Uterus (tissue), 4 donors: Measurements from ENCODE around the gene GSTT2B. TPM values are rescaled to one million over a fixed set of nuclear protein-coding genes. Genes with fewer than 3 reads are reported as not detected.

Experiments used
- DNase-seq, 2 donors: peaks; one replicate each; pipeline ENCODE4 v3.0.0-alpha.2; 2019 to 2020
- H3K27ac ChIP-seq, 2 donors: fragments of 200-600 bp; sonication (generic); 1 replicate in 1 of 2; 2 replicates in 1 of 2; pipeline ENCODE4 v1.5.1; 2016 to 2018
- H3K27me3 ChIP-seq, 2 donors: fragments of 200-600 bp; sonication (generic); one replicate each; pipeline ENCODE4 v1.5.1; 2018 to 2019; ENCODE audit warnings: control low read depth in 1 of 2
- H3K36me3 ChIP-seq, 2 donors: fragments of 200-600 bp; sonication (generic); one replicate each; pipeline ENCODE4 v1.5.1; 2019; ENCODE audit warnings: control low read depth in 1 of 2
- H3K4me1 ChIP-seq, 2 donors: fragments of 200-600 bp; sonication (generic); one replicate each; pipeline ENCODE4 v1.5.1; 2018 to 2019; ENCODE audit warnings: control low read depth in 1 of 2
- H3K4me3 ChIP-seq, 2 donors: fragments of 200-600 bp; sonication (generic); 1 replicate in 1 of 2; 2 replicates in 1 of 2; pipeline ENCODE4 v1.5.1; 2018 to 2019; ENCODE audit warnings: mild to moderate bottlenecking in 1 of 2
- H3K9me3 ChIP-seq, 2 donors: fragments of 200-600 bp; sonication (generic); one replicate each; pipeline ENCODE4 v1.5.1; 2019; ENCODE audit warnings: control low read depth in 1 of 2
- CTCF ChIP-seq, 4 experiments: fragments of 200-600 bp in 2 of 4; fragments of 450-650 bp in 2 of 4; sonication (generic) in 2 of 4; IDR thresholded peaks; one replicate each; pipeline ENCODE4 v1.5.1; 2016 to 2019; ENCODE audit warnings: antibody characterized with exemption in 4 of 4, mild to moderate bottlenecking in 2 of 4, moderate library complexity in 1 of 4
- POLR2A ChIP-seq, 2 donors: fragments of 450-650 bp; IDR thresholded peaks; one replicate each; pipeline ENCODE4 v1.6.1; 2016; ENCODE audit warnings: antibody characterized with exemption in 2 of 2, mild to moderate bottlenecking in 1 of 2, moderate library complexity in 1 of 2
- intact Hi-C: fragments of 100-400 bp; cut with DNase I; formaldehyde crosslinking; loops from one replicate; pipeline ENCODE4 v1.15.1; 2023; ENCODE audit warnings: low total_unique reads
- total RNA-seq, 4 donors: library from RNA; depleted of rRNA in 3 of 4; stranded (reverse); fragments of >200 nt in 3 of 4; gene quantifications; one replicate each; pipeline versions ENCODE4 v1.1.0 to v1.2.4, GENCODE V29; 2014 to 2023
- donor health status: DM: yes; HTN: yes; CAD: no.

GSTT2B gene
- total RNA-seq, 4 donors from 2014 or later = 2.1 to 7.6 (median 4.9) TPM

GRCh38 chr22:24007253-24008021, 46.4 kb upstream of the GSTT2B start:
- Histone ChIP-seq H3K4me3 (no peak overlapping the region), H3K27ac (no peak overlapping the region), H3K27me3 (no peaks in the 10 kb centered on the region), H3K36me3 (no peaks in the 10 kb centered on the region), H3K4me1 (no peaks in the 10 kb centered on the region), H3K9me3 (no peaks in the 10 kb centered on the region)
- no peak for DNase-seq
- TF ChIP-seq POLR2A (IDR thresholded peaks at IDR 0.05) (no peak), CTCF (IDR thresholded peaks at IDR 0.05) (no peak)
- intact Hi-C loops = no loop called here

- no peak overlapping the region for H3K27ac ChIP-seq
- H3K9me3 ChIP-seq = no peaks in the 10 kb centered on the region
- no peaks in the 10 kb centered on the region for H3K27me3 ChIP-seq
- no peak for DNase-seq
- no peaks in the 10 kb centered on the region for H3K4me1 ChIP-seq
- no peaks in the 10 kb centered on the region for H3K36me3 ChIP-seq
- H3K4me3 ChIP-seq = no peak overlapping the region
- no peak for TF ChIP-seq POLR2A (IDR thresholded peaks at IDR 0.05)
- TF ChIP-seq CTCF (IDR thresholded peaks at IDR 0.05) = no peak
- intact Hi-C loops = no loop called here
Measured at GRCh38 chr22:24006914-24007214, 45.9 kb upstream of the GSTT2B start.

GRCh38 chr22:24006207-24006913, 45.4 kb upstream of the GSTT2B start:
- H3K27ac ChIP-seq = no peak overlapping the region
- no peak overlapping the region for H3K4me3 ChIP-seq
- TF ChIP-seq POLR2A (IDR thresholded peaks at IDR 0.05) (no peak), CTCF (IDR thresholded peaks at IDR 0.05) (no peak)
- no peaks in the 10 kb centered on the region for H3K27me3 ChIP-seq
- no peaks in the 10 kb centered on the region for H3K36me3 ChIP-seq
- H3K4me1 ChIP-seq = no peaks in the 10 kb centered on the region
- intact Hi-C loops = no loop called here
- no peaks in the 10 kb centered on the region for H3K9me3 ChIP-seq
- DNase-seq = no peak

- no peak within 1 kb of the TSS for H3K4me3 ChIP-seq
- intact Hi-C loops = no loop called here
- DNase-seq = no peak
- TF ChIP-seq POLR2A (IDR thresholded peaks at IDR 0.05) (no peak), CTCF (IDR thresholded peaks at IDR 0.05) (no peak)
- H3K36me3 ChIP-seq = no peaks in the 10 kb centered on the region
- H3K9me3 ChIP-seq = no peaks in the 10 kb centered on the region
- no peaks in the 10 kb centered on the region for H3K4me1 ChIP-seq
- H3K27ac ChIP-seq = no peak within 1 kb of the TSS
- no peaks in the 10 kb centered on the region for H3K27me3 ChIP-seq
Measured at GRCh38 chr22:24005201-24005600, 44.2 kb upstream of the GSTT2B start, which contains the start of gene GSTT4. Gene GSTT4 (minus strand): TSS chr22:24005453. CDS start chr22:24005356, 97 bp downstream.

GRCh38 chr22:24003887-24004286, 42.9 kb upstream of the GSTT2B start:
- TF ChIP-seq POLR2A (IDR thresholded peaks at IDR 0.05) (no peak), CTCF (IDR thresholded peaks at IDR 0.05) (no peak)
- H3K4me3 ChIP-seq = no peak overlapping the region
- H3K4me1 ChIP-seq = no peaks in the 10 kb centered on the region
- DNase-seq = no peak
- no peaks in the 10 kb centered on the region for H3K36me3 ChIP-seq
- intact Hi-C loops = no loop called here
- H3K9me3 ChIP-seq = no peaks in the 10 kb centered on the region
- no peak overlapping the region for H3K27ac ChIP-seq
- no peaks in the 10 kb centered on the region for H3K27me3 ChIP-seq
